ENCODE measurements around the gene ZFHX2. TPM values are rescaled to one million over a fixed set of nuclear protein-coding genes. Genes with fewer than 3 reads are reported as not detected.

ZFHX2 gene
- total and polyA plus RNA-seq, 2 of the 13 experiments (the other 11 are each of a cell fraction or from before 2014, with no cell fraction given), result 0.17 to 0.44 TPM

GRCh38 chr14:23556700-23557440, 5.3 kb upstream of the ZFHX2 start (continued):
- no peak for TF ChIP-seq ZSCAN5A (CRISPR knock-in tag; IDR thresholded peaks at IDR 0.05; ENCODE audit: borderline replicate concordance)
- no peak for TF ChIP-seq JUN (CRISPR knock-in tag; IDR thresholded peaks at IDR 0.05)
- TF ChIP-seq HNRNPL (IDR thresholded peaks at IDR 0.05; ENCODE audit: low read depth, low read length), result no peak
- TF ChIP-seq ZNF550 (CRISPR knock-in tag; IDR thresholded peaks at IDR 0.05; ENCODE audit: borderline replicate concordance), result no peak
- TF ChIP-seq SAFB2 (CRISPR knock-in tag; IDR thresholded peaks at IDR 0.05; ENCODE audit: borderline replicate concordance, low read depth), result no peak
- no peak for TF ChIP-seq ZBTB34 (CRISPR knock-in tag; IDR thresholded peaks at IDR 0.05)
- no peak for TF ChIP-seq ZBTB43 (CRISPR knock-in tag; conservative IDR thresholded peaks at IDR 0.05)
- TF ChIP-seq RFX5 (IDR thresholded peaks at IDR 0.05; ENCODE audit: low read depth, low read length), result no peak; the same call in 1 of the 2 replicates
- peak; percentile 31; the same call in 1 of the 2 replicates for TF ChIP-seq ZFP37 (CRISPR knock-in tag; IDR thresholded peaks at IDR 0.05; ENCODE audit: borderline replicate concordance)
- no peak for TF ChIP-seq SMAD9 (CRISPR knock-in tag; IDR thresholded peaks at IDR 0.05)
- TF ChIP-seq SOX13 (IDR thresholded peaks at IDR 0.05), result no peak
- TF ChIP-seq SOX13 (CRISPR knock-in tag; conservative IDR thresholded peaks at IDR 0.05 in 1 of 2, IDR thresholded peaks at IDR 0.05 in 1 of 2), result no peak; a peak in 1 of 4 replicates
- TF ChIP-seq ZNF850 (CRISPR knock-in tag; conservative IDR thresholded peaks at IDR 0.05), result no peak
- TF ChIP-seq SSRP1 (CRISPR knock-in tag; IDR thresholded peaks at IDR 0.05), result no peak
- TF ChIP-seq PHF21A (CRISPR knock-in tag; IDR thresholded peaks at IDR 0.05), result no peak
- TF ChIP-seq SRY (CRISPR knock-in tag; IDR thresholded peaks at IDR 0.05), result no peak; the same call in 1 of the 2 replicates
- TF ChIP-seq ZNF784 (CRISPR knock-in tag; IDR thresholded peaks at IDR 0.05; ENCODE audit: borderline replicate concordance), result no peak
- TF ChIP-seq U2AF2 (IDR thresholded peaks at IDR 0.05; ENCODE audit: low read depth, low read length), result no peak
- TF ChIP-seq ZNF362 (CRISPR knock-in tag; IDR thresholded peaks at IDR 0.05; ENCODE audit: borderline replicate concordance), result no peak
- no peak for TF ChIP-seq POGZ (CRISPR knock-in tag; IDR thresholded peaks at IDR 0.05)
- no peak for TF ChIP-seq FOXP1 (IDR thresholded peaks at IDR 0.05)
- TF ChIP-seq FOXP1 (CRISPR knock-in tag; IDR thresholded peaks at IDR 0.05), result no peak
- TF ChIP-seq TFE3 (CRISPR knock-in tag; IDR thresholded peaks at IDR 0.05), result no peak
- TF ChIP-seq MED1 (CRISPR knock-in tag; IDR thresholded peaks at IDR 0.05), result no peak

Data from HepG2 (cell line).